HL-60/S4 (cell line): Measurements from ENCODE around the gene PPP1R18.

Experiments used
- in situ Hi-C: fragments of 300-500 bp; cut with MboI; formaldehyde crosslinking; loops from 2 replicates; pipeline ENCODE4 v1.14.3; 2022; ENCODE audit warnings: low sequenced_read_pairs

Gene PPP1R18, protein sequence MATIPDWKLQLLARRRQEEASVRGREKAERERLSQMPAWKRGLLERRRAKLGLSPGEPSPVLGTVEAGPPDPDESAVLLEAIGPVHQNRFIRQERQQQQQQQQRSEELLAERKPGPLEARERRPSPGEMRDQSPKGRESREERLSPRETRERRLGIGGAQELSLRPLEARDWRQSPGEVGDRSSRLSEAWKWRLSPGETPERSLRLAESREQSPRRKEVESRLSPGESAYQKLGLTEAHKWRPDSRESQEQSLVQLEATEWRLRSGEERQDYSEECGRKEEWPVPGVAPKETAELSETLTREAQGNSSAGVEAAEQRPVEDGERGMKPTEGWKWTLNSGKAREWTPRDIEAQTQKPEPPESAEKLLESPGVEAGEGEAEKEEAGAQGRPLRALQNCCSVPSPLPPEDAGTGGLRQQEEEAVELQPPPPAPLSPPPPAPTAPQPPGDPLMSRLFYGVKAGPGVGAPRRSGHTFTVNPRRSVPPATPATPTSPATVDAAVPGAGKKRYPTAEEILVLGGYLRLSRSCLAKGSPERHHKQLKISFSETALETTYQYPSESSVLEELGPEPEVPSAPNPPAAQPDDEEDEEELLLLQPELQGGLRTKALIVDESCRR

GRCh38 chr6:30686009-30686907, at the start of gene PPP1R18:
Gene PPP1R18 (minus strand): TSS chr6:30686645. CDS start chr6:30686018, 627 bp downstream.
- in situ Hi-C loops: no loop called here

GRCh38 chr6:30735668-30736314, 49.3 kb upstream of the PPP1R18 start:
- in situ Hi-C loops: loop anchor here (10.0 kb wide), 2 partner anchors 139 to 251 kb away; partner anchors contain the start of gene HLA-E

DNA sequence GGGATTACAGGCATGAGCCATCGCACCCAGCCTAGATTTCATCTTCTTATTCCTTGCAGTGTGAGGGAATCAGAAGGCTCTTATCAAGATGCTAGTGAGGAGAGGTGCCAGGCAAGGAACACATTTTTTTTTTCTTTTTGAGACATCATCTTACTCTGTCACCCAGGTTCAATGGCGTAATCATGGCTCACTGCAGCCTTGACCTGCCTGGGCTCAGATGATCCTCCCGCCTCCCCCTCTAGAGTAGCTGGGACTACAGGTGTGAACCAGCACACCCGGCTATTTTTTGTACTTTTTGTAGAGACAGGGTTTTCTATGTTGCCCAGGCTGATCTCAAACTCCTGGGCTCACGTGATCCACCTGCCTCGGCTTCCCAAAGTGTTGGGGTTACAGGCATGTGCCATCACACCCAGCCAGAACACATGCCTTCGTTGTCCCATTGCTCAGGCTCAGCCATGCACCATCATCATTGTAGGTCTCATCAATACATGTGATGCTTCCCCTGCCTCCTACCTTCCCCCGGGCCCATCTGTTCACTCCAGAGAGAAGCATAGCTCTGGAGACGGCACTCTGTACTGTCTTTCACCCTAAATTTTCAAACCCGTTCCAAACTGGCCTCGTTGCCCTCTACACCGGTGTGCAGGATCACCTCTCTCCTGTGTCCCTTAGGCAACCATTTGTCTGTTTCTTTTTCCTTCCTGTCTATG, 45.9 kb upstream of the PPP1R18 start:
- in situ Hi-C loops: loop anchor here (10.0 kb wide), 2 partner anchors 142 to 248 kb away; partner anchors contain the start of gene HLA-E

- in situ Hi-C loops: loop anchor here (10.0 kb wide), 2 partner anchors 144 to 246 kb away; partner anchors contain the start of gene HLA-E
Measured at GRCh38 chr6:30730601-30731435, 44.4 kb upstream of the PPP1R18 start.

- in situ Hi-C loops: loop anchor here (10.0 kb wide), 1 partner anchor 183 kb away; no protein-coding TSS in a partner anchor
Measured at GRCh38 chr6:30727920-30728553, 41.6 kb upstream of the PPP1R18 start.

DNA sequence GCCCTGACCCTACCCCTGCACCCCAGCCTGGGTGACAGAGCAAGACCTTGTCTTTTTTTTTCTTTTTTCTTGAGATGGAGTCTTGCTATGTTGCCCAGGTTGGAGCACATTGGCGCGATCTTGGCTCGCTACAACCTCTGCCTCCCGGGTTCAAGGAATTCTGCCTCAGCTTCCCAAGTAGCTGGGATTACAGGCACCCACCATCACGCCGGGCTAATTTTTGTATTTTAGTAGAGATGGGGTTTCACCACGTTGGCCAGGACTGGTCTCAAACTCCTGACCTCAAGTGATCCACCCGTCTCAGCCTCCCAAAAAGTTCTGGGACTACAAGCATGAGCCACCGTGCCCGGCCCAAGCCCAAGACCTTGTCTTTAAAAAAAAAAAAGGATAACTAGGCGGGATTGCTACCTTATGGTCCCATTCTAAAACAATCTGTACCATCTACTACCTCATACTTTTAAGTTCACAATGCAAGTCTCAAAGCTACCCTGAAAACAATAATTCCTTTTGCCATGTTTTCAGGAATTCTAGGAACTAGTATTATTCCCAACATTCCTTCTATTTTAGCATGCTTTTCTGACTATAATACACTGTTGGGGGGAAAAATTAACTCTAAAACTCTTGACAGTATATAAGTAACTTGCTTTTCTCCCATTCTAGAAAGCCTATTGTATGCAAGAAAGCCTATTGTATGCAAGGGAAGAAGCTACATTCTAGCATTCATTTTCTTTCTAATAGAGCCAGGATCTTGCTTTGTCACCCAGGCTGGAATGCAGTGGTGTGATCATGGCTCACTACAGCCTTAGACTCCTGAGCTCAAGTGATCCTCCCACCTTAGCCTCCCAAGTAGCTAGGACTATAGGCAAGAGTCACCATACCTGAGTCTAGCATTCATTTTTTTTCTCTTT, 40.3 kb upstream of the PPP1R18 start:
- in situ Hi-C loops: loop anchor here (10.0 kb wide), 1 partner anchor 182 kb away; no protein-coding TSS in a partner anchor

DNA sequence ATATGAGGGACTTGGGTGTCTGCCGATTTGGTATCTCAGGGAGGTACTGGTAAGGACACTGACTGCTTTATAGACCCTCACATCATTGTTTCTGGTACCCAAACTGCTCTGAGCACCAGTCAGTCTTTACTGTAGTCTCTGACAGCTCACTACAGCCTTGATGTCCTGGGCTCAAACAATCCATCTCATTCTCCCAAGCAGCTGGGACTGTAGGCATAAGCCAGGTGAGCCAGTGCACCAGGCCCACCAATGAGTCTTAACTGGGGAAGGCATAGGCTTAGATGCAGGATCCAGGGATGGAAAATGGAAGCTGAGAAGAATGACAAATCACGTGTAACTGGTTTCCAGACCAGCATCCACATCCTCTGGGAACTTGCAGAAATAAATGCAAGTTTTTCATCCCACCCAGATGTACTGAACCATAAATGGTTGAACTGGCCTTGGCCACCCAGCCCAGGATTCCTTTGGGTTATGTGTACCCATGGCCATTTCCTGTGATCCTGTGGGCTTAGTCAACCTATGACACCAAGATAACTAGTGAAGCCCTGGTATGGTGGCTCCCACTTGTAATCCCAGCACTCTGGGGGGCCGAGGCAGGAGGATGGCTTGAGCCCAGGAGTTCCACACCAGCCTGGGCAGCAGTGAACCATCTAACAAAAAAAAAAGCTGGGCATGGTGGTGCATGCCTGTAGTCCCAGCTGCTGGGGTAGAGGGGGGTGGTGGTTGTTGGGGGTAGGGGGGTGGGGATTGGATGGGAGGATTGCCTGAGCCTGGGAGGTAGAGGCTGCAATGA, 39.5 kb upstream of the PPP1R18 start:
- in situ Hi-C loops: loop anchor here (10.0 kb wide), 1 partner anchor 181 kb away; no protein-coding TSS in a partner anchor

- in situ Hi-C loops: loop anchor here (10.0 kb wide), 1 partner anchor 180 kb away; no protein-coding TSS in a partner anchor
Measured at GRCh38 chr6:30724906-30725667, 38.6 kb upstream of the PPP1R18 start.

- in situ Hi-C loops: loop anchor here (10.0 kb wide), 1 partner anchor 179 kb away; no protein-coding TSS in a partner anchor
Measured at GRCh38 chr6:30723843-30724741, 37.6 kb upstream of the PPP1R18 start.

DNA sequence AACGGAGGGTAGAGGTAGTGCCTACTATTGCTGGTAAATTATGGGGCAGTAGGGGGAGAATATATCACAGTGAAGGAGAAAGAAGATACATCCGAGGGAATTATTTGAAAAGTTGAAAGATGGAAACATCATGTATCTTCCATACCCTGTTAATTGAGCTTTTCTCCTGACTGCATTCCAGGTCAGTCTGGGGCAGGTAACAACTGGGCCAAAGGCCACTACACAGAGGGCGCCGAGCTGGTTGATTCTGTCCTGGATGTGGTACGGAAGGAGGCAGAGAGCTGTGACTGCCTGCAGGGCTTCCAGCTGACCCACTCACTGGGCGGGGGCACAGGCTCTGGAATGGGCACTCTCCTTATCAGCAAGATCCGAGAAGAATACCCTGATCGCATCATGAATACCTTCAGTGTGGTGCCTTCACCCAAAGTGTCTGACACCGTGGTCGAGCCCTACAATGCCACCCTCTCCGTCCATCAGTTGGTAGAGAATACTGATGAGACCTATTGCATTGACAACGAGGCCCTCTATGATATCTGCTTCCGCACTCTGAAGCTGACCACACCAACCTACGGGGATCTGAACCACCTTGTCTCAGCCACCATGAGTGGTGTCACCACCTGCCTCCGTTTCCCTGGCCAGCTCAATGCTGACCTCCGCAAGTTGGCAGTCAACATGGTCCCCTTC, 36.9 kb upstream of the PPP1R18 start:
- in situ Hi-C loops: loop anchor here (10.0 kb wide), 1 partner anchor 178 kb away; no protein-coding TSS in a partner anchor

DNA sequence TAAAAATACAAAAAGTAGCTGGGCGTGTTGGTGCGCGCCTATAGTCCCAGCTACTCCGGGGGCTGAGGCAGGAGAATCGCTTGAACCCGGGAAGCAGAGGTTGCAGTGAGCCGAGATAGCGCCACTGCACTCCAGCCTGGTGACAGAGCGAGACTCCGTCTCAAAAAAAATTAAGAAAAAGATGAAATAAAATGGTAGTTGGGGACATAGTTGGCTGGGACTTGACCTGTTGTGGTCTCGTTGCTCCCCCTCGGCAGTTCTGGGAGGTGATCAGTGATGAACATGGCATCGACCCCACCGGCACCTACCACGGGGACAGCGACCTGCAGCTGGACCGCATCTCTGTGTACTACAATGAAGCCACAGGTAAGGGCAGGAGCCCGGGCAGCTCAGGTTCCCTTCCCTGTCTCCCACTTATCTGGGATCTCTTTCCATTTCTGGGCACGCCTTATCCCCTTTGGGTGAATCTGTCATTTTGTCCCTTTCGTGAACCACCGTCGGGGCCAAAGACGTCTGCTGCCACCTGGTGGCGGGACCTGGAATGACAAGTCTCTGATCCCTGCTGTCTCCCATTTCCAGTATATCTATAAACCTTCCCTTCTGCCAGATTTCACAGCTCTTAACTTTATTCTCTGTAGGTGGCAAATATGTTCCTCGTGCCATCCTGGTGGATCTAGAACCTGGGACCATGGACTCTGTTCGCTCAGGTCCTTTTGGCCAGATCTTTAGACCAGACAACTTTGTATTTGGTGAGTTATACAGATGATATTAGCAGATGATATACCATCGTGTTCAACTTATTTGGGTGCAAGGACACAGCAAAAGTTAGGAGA, 36.1 kb upstream of the PPP1R18 start:
- in situ Hi-C loops: loop anchor here (10.0 kb wide), 1 partner anchor 178 kb away; no protein-coding TSS in a partner anchor

DNA sequence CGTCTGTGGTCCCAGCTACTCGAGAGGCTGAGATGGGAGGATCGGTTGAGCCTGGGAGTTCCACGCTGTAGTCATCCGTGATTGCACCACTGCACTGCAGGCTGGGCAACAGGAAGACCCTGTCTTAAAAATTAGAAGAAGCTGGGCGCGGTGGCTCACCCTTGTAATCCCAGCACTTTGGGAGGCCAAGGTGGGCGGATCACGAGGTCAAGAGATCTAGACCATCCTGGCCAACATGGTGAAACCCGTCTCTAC, 35.5 kb upstream of the PPP1R18 start:
- in situ Hi-C loops: loop anchor here (10.0 kb wide), 1 partner anchor 177 kb away; no protein-coding TSS in a partner anchor
